Thyroid gland (tissue), 4 donors: ENCODE results near the gene MVP. TPM values are rescaled to one million over a fixed set of nuclear protein-coding genes. Genes with fewer than 3 reads are reported as not detected.

Experiments
- DNase-seq, 2 donors: peaks; one replicate each; pipeline ENCODE4 v3.0.0-alpha.2; 2019
- H3K27ac ChIP-seq, 3 donors: fragments of 200-600 bp; sonication (generic); 1 replicate in 2 of 3; 2 replicates in 1 of 3; pipeline ENCODE4 v1.5.1; 2016 to 2019; ENCODE audit warnings: mild to moderate bottlenecking in 1 of 3, moderate library complexity in 1 of 3
- H3K27me3 ChIP-seq: fragments of 200-600 bp; sonication (generic); one replicate; pipeline ENCODE4 v1.5.1; 2019
- H3K36me3 ChIP-seq, 2 donors: fragments of 200-600 bp; sonication (generic); one replicate each; pipeline ENCODE4 v1.5.1; 2016 to 2019
- H3K4me1 ChIP-seq, 2 donors: fragments of 200-600 bp; sonication (generic); one replicate each; pipeline ENCODE4 v1.5.1; 2017 to 2019
- H3K4me3 ChIP-seq, 3 donors: fragments of 200-600 bp; sonication (generic); replicated peaks in 1 of 3; 1 replicate in 2 of 3; 2 replicates in 1 of 3; pipeline ENCODE4 v1.5.1; 2016; ENCODE audit warnings: mild to moderate bottlenecking in 1 of 3
- H3K9me3 ChIP-seq: fragments of 200-600 bp; sonication (generic); one replicate; pipeline ENCODE4 v1.5.1; 2017
- POLR2A ChIP-seq, 2 donors: fragments of 450-650 bp; IDR thresholded peaks; one replicate each; pipeline ENCODE4 v1.6.1; 2017; ENCODE audit warnings: antibody characterized with exemption in 2 of 2, mild to moderate bottlenecking in 2 of 2, moderate library complexity in 1 of 2
- WGBS, 2 donors: methylation state at CpG; one replicate each; pipeline ENCODE4 v1.1.5; 2017; 5-methylcytosine and 5-hydroxymethylcytosine counted together
- intact Hi-C: fragments of 100-400 bp; cut with DNase I; formaldehyde crosslinking; loops from one replicate; pipeline ENCODE4 v1.15.1; 2023
- total RNA-seq, 4 donors: library from RNA; depleted of rRNA; stranded (reverse); fragments of >200 nt; gene quantifications; one replicate each; pipeline ENCODE4 v1.2.3, GENCODE V29; 2016
- TF ChIP-seq, protein P1 (sequence below), 6 experiments: fragments of 200-600 bp in 3 of 6; fragments of 450-650 bp in 3 of 6; sonication (generic) in 3 of 6; IDR thresholded peaks; one replicate each; pipeline ENCODE4 v1.5.1; 2016 to 2019; ENCODE audit warnings: antibody characterized with exemption in 6 of 6, mild to moderate bottlenecking in 2 of 6, inconsistent platforms in 1 of 6, moderate library complexity in 1 of 6

MVP gene
- total RNA-seq, 4 donors from 2014 or later = 70.1 to 127 (median 90.6) TPM

DNA sequence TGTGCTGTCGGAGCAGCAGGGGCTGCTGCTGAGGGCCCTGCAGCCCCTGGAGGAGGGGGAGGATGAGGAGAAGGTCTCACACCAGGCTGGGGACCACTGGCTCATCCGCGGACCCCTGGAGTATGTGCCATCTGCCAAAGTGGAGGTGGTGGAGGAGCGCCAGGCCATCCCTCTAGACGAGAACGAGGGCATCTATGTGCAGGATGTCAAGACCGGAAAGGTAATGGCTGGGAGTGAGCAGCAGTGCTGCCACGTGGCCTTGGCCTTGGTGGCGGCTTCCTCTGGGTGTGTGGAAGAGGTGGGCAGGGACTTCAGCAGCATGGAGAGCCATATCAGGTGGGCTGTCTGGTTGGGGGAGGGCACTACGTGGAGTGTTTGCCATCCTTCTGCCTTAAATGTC lies 20.0 kb downstream of the MVP start:
- H3K27me3 ChIP-seq = no peaks in the 10 kb centered on the region
- TF ChIP-seq, protein P1, sequence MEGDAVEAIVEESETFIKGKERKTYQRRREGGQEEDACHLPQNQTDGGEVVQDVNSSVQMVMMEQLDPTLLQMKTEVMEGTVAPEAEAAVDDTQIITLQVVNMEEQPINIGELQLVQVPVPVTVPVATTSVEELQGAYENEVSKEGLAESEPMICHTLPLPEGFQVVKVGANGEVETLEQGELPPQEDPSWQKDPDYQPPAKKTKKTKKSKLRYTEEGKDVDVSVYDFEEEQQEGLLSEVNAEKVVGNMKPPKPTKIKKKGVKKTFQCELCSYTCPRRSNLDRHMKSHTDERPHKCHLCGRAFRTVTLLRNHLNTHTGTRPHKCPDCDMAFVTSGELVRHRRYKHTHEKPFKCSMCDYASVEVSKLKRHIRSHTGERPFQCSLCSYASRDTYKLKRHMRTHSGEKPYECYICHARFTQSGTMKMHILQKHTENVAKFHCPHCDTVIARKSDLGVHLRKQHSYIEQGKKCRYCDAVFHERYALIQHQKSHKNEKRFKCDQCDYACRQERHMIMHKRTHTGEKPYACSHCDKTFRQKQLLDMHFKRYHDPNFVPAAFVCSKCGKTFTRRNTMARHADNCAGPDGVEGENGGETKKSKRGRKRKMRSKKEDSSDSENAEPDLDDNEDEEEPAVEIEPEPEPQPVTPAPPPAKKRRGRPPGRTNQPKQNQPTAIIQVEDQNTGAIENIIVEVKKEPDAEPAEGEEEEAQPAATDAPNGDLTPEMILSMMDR (IDR thresholded peaks at IDR 0.05) = no peak
- no peak for TF ChIP-seq POLR2A (IDR thresholded peaks at IDR 0.05)
- 88 to 93% methylated on average over 10 of the region's 10 CpGs for WGBS, 2 donors
- no peaks in the 10 kb centered on the region for H3K4me1 ChIP-seq
- H3K9me3 ChIP-seq = no peaks in the 10 kb centered on the region
- H3K36me3 ChIP-seq = peaks cover 53 to 77% of the 10 kb centered on the region in 2 donors
- no peak overlapping the region for H3K4me3 ChIP-seq
- DNase-seq = no peak
- no peak overlapping the region for H3K27ac ChIP-seq
- intact Hi-C loops = no loop called here

DNA sequence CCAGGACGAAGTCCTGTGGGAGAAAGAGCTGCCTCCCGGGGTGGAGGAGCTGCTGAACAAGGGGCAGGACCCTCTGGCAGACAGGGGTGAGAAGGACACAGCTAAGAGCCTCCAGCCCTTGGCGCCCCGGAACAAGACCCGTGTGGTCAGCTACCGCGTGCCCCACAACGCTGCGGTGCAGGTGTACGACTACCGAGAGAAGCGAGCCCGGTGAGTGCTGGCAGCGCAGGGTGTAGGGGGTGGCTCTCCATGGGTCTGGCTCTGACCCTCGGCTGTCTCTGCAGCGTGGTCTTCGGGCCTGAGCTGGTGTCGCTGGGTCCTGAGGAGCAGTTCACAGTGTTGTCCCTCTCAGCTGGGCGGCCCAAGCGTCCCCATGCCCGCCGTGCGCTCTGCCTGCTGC lies 21.4 kb downstream of the MVP start:
- H3K36me3 ChIP-seq = peaks cover 56 to 80% of the 10 kb centered on the region in 2 donors
- H3K4me3 ChIP-seq = no peak overlapping the region
- H3K27me3 ChIP-seq = no peaks in the 10 kb centered on the region
- H3K27ac ChIP-seq = no peak overlapping the region
- intact Hi-C loops = no loop called here
- no peak for TF ChIP-seq POLR2A (IDR thresholded peaks at IDR 0.05)
- TF ChIP-seq, protein P1 (IDR thresholded peaks at IDR 0.05) = no peak
- no peaks in the 10 kb centered on the region for H3K4me1 ChIP-seq
- 85 to 100% methylated on average over 1 to 16 of the region's 23 CpGs for WGBS, 2 donors
- no peaks in the 10 kb centered on the region for H3K9me3 ChIP-seq
- no peak for DNase-seq

DNA sequence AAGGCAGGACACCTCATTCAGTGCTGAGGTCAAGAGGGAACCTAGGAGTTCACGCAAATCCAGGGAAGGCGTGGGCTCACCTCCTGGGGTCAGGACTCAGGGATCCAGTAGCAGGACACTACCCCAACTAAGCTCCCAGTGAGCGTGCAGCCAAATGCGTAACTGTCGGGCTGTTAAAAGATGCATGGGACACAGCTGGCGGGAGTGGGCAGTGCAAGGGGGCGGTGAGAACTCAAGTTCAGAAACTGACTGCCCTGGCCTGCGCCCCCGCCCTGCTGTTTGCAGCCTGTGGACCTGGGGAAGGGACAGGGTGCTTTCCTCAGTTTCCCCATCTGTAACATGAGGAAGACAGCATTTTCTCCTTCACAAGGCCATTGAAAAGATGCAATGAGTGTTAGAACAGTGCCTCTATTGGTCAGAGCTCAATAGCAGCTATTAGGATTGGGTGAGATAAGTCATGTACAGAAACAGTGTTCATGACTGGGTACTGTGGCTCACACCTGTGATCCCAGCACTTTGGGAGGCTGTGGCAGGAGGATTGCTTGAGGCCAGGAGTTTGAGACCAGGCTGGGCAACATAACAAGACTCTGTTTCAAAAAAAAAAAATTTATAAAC lies 22.6 kb downstream of the MVP start:
- 96 to 98% methylated on average over 9 of the region's 9 CpGs for WGBS, 2 donors
- H3K4me1 ChIP-seq = no peaks in the 10 kb centered on the region
- no peaks in the 10 kb centered on the region for H3K9me3 ChIP-seq
- no peak for TF ChIP-seq POLR2A (IDR thresholded peaks at IDR 0.05)
- TF ChIP-seq, protein P1 (IDR thresholded peaks at IDR 0.05) = no peak
- DNase-seq = no peak
- no peak overlapping the region for H3K27ac ChIP-seq
- no peak overlapping the region for H3K4me3 ChIP-seq
- intact Hi-C loops = no loop called here
- no peaks in the 10 kb centered on the region for H3K27me3 ChIP-seq
- peaks cover 50 to 78% of the 10 kb centered on the region in 2 donors for H3K36me3 ChIP-seq

DNA sequence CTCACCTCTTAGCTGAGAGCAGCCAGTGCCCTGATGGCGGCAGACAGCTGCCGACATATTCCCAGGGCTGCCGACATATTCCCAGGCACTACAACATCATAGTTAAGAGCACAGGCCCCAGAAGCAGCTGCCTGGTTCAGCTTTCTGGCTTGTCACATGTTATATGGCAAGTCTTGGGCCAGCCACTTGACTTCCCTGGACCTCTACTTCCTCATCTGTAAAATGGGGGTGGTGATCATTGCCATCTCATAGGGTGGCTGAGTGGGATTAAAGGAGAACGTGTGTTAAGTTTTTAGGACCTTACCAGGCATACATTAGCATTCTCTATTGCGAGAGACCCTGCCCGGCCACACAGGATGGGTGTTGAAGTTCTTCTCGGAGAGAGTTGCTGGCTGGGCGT lies 23.7 kb downstream of the MVP start:
- TF ChIP-seq, protein P1 (IDR thresholded peaks at IDR 0.05) = no peak
- TF ChIP-seq POLR2A (IDR thresholded peaks at IDR 0.05) = no peak
- WGBS, 2 donors = 94 to 99% methylated on average over 8 of the region's 8 CpGs
- Histone ChIP-seq H3K27me3 (no peaks in the 10 kb centered on the region), H3K36me3 (peaks cover 47 to 69% of the 10 kb centered on the region in 2 donors), H3K4me1 (peaks cover 0 to 1% of the 10 kb centered on the region in 2 donors), H3K4me3 (no peak overlapping the region), H3K9me3 (no peaks in the 10 kb centered on the region), H3K27ac (no peak overlapping the region)
- no peak for DNase-seq
- intact Hi-C loops = no loop called here

DNA sequence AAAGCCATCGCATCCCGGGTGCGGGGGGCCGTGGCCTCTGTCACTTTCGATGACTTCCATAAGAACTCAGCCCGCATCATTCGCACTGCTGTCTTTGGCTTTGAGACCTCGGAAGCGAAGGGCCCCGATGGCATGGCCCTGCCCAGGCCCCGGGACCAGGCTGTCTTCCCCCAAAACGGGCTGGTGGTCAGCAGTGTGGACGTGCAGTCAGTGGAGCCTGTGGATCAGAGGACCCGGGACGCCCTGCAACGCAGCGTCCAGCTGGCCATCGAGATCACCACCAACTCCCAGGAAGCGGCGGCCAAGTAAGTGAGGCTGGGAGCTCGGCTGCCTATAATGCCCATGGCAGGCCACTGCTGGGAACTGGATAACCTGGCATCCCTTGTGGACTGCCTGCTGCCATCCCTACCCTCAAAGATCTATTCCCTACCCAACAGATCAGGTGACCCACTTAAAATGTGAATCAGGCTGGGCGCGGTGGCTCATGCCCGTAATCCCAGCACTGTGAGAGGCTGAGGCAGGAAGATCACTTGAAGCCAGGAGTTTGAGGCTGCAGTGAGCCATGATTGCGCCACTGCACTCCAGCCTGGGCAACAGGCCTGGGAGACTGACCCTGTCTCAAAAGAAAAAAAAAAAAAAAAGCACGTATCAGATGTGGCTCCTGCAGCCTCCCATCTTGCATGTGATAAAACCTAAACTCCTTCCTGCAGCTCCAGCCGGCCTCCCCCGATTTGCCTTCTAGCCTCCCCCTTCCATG lies 24.5 kb downstream of the MVP start:
- Histone ChIP-seq H3K36me3 (peaks cover 47 to 67% of the 10 kb centered on the region in 2 donors), H3K4me3 (no peak overlapping the region), H3K9me3 (no peaks in the 10 kb centered on the region), H3K27ac (no peak overlapping the region), H3K27me3 (no peaks in the 10 kb centered on the region), H3K4me1 (peaks cover 0 to 8% of the 10 kb centered on the region in 2 donors)
- intact Hi-C loops = no loop called here
- TF ChIP-seq, protein P1 (IDR thresholded peaks at IDR 0.05) = no peak
- no peak for TF ChIP-seq POLR2A (IDR thresholded peaks at IDR 0.05)
- peak in 1 of 2 donors; percentile 29 for DNase-seq
- 90 to 91% methylated on average over 17 to 28 of the region's 28 CpGs for WGBS, 2 donors
